Measurements from ENCODE around the gene SYT17.
A peak's percentile ranks its signal among the peaks of the same experiment; 100 is the strongest.

SYT17 gene

GRCh38 chr16:19231881-19232280 is 63.8 kb downstream of the SYT17 start (continued):
- no peak for TF ChIP-seq ZNF292 (tag by site-specific recombination; IDR thresholded peaks at IDR 0.05; ENCODE audit: borderline replicate concordance, low read depth)

- no peak for TF ChIP-seq ZNF366 (tag by site-specific recombination; conservative IDR thresholded peaks at IDR 0.05)
- H3K4me1 ChIP-seq (ENCODE audit: control insufficient read depth, insufficient read depth, low read length), result no peaks in the 10 kb centered on the region
- H3K27ac ChIP-seq (ENCODE audit: extremely low read depth, low read depth, low read length), result no peak overlapping the region
- POLR2A ChIA-PET, result no interaction called here
- H3K36me3 ChIP-seq (ENCODE audit: control insufficient read depth in 2 of 2, insufficient read depth in 1 of 2, low read length in 2 of 2), result no peaks in the 10 kb centered on the region
- CTCF ChIA-PET, result no interaction called here
- H3K9me3 ChIP-seq (ENCODE audit: control insufficient read depth, insufficient read depth, low read depth, low read length), result peaks cover 5% of the 10 kb centered on the region
- no peak overlapping the region for H3K4me3 ChIP-seq (ENCODE audit: low read depth, low read length)
These were observed 64.9 kb downstream of the SYT17 start for GRCh38 chr16:19232988-19233387.

- Histone ChIP-seq H3K4me1 (ENCODE audit: control insufficient read depth, insufficient read depth, low read length) (no peaks in the 10 kb centered on the region), H3K4me3 (ENCODE audit: low read depth, low read length) (no peak overlapping the region), H3K36me3 (ENCODE audit: control insufficient read depth in 2 of 2, insufficient read depth in 1 of 2, low read length in 2 of 2) (no peaks in the 10 kb centered on the region), H3K9me3 (ENCODE audit: control insufficient read depth, insufficient read depth, low read depth, low read length) (peaks cover 5% of the 10 kb centered on the region), H3K27ac (ENCODE audit: extremely low read depth, low read depth, low read length) (no peak overlapping the region)
- ChIA-PET POLR2A (no interaction called here), CTCF (no interaction called here)
- TF ChIP-seq ZNF529 (tag by site-specific recombination; IDR thresholded peaks at IDR 0.05; ENCODE audit: insufficient replicate concordance), result peak; percentile 71
- 0 out of 2 replicates have a peak, but pooled peaks have one; percentile 32 for TF ChIP-seq ZNF518A (tag by site-specific recombination; conservative IDR thresholded peaks at IDR 0.05; ENCODE audit: low read depth)
- TF ChIP-seq ZNF626 (tag by site-specific recombination; IDR thresholded peaks at IDR 0.05), result 0 out of 2 replicates have a peak, but pooled peaks have one; percentile 46
- no peak for TF ChIP-seq ZFHX2 (tag by site-specific recombination; conservative IDR thresholded peaks at IDR 0.05)
- peak; percentile 57; the same call in 1 of the 2 replicates for TF ChIP-seq TRIM28 (IDR thresholded peaks at IDR 0.05; ENCODE audit: borderline replicate concordance, low read length)
- TF ChIP-seq SETDB1 (IDR thresholded peaks at IDR 0.05; ENCODE audit: insufficient read length, low read length), result peak; percentile 85
- no peak for TF ChIP-seq ZNF513 (tag by site-specific recombination; IDR thresholded peaks at IDR 0.05)
- TF ChIP-seq ZNF280D (tag by site-specific recombination; IDR thresholded peaks at IDR 0.05), result 0 out of 2 replicates have a peak, but pooled peaks have one; percentile 40
- TF ChIP-seq ZNF701 (tag by site-specific recombination; IDR thresholded peaks at IDR 0.05), result no peak
- TF ChIP-seq ZNF221 (tag by site-specific recombination; IDR thresholded peaks at IDR 0.05; ENCODE audit: borderline replicate concordance), result no peak
- TF ChIP-seq ZFP41 (tag by site-specific recombination; IDR thresholded peaks at IDR 0.05; ENCODE audit: borderline replicate concordance), result no peak
- 0 out of 2 replicates have a peak, but pooled peaks have one; percentile 54 for TF ChIP-seq ZNF610 (tag by site-specific recombination; IDR thresholded peaks at IDR 0.05; ENCODE audit: borderline replicate concordance)
- 0 out of 2 replicates have a peak, but pooled peaks have one; percentile 10 for TF ChIP-seq ZNF580 (tag by site-specific recombination; IDR thresholded peaks at IDR 0.05)
- TF ChIP-seq MZF1 (tag by site-specific recombination; IDR thresholded peaks at IDR 0.05; ENCODE audit: borderline replicate concordance), result no peak
These were observed 67.4 kb downstream of the SYT17 start for GRCh38 chr16:19235478-19235877.
